GM21717 (cell line): ENCODE data around the gene PANK2.

Experiments
- ATAC-seq: cut with Tn5 transposase; IDR thresholded peaks from one replicate; pipeline ENCODE4 v1.9.1; 2021; ENCODE audit warnings: mild to moderate bottlenecking, moderate library complexity; ENCODE audit not compliant: unreplicated experiment

The PANK2 gene

GRCh38 chr20:3973705-3974104 lies 84.5 kb downstream of the PANK2 start:
- ATAC-seq = no peak

GRCh38 chr20:3976511-3976910 lies 87.3 kb downstream of the PANK2 start:
- ATAC-seq = no peak
